HepG2 (cell line): ENCODE data around the gene ATP8A2. TPM values are rescaled to one million over a fixed set of nuclear protein-coding genes. Genes with fewer than 3 reads are reported as not detected.

Source experiments
- ATAC-seq: fragments of 200-7000 bp; cut with Tn5 transposase; 3 replicates; pipeline ENCODE4 v1.9.1; 2020; ENCODE audit warnings: mild to moderate bottlenecking, moderate library complexity
- BruUV-seq: library from RNA; stranded (reverse); fragments of 400-500 nt; replicated peaks from 2 replicates; lab custom pipeline; 2021; lab: Mats Ljungman, UMichigan
- CTCF ChIA-PET: fragments of 300-600 bp; formaldehyde crosslinking; extraction: SDS; loops from one replicate; lab custom pipeline; 2021; ENCODE audit warnings: low total read pairs, inconsistent platforms, low intra/inter-chr PET ratio; lab: Yijun Ruan, JAX
- POLR2A ChIA-PET: fragments of 350-600 bp; sonication (Branson Sonifier 250); formaldehyde crosslinking; loops from one replicate; lab custom pipeline; 2020; ENCODE audit warnings: antibody characterized with exemption, inconsistent platforms; lab: Yijun Ruan, JAX
- DNase-seq: peaks from one replicate; pipeline ENCODE4 v3.0.0-alpha.2; 2015; ENCODE audit warnings: low spot score
- FAIRE-seq: peaks from 3 replicates; lab custom pipeline; 2011; peaks lifted over from hg19 to GRCh38; lab: Jason Lieb, UNC
- H2AFZ ChIP-seq: one replicate; pipeline ENCODE4 v1.6.1; 2011; ENCODE audit warnings: low read length, inconsistent platforms
- H3K27ac ChIP-seq: fragments of 300-600 bp; 3 replicates; pipeline ENCODE4 v1.8.0; 2011; ENCODE audit warnings: mixed run types, mild to moderate bottlenecking, mixed read lengths, low read length, inconsistent platforms; ENCODE audit not compliant: insufficient read depth; ENCODE audit errors: extremely low read length
- H3K27me3 ChIP-seq, 2 experiments: fragments of 200-600 bp in 1 of 2; 2 replicates in 1 of 2; 3 replicates in 1 of 2; pipeline versions ENCODE4 v1.6.0 to v1.8.0; 2011; ENCODE audit warnings: low read length in 2 of 2, mild to moderate bottlenecking in 2 of 2, moderate library complexity in 2 of 2, inconsistent platforms in 1 of 2; ENCODE audit not compliant: insufficient read depth in 2 of 2, control insufficient read depth in 1 of 2
- H3K36me3 ChIP-seq, 2 experiments: fragments of 200-600 bp in 1 of 2; replicated peaks in 1 of 2; 2 replicates in 1 of 2; 3 replicates in 1 of 2; pipeline versions ENCODE4 v1.5.1 to v1.8.0; 2011; ENCODE audit warnings: low read length in 2 of 2, inconsistent platforms in 1 of 2; ENCODE audit not compliant: insufficient read depth in 2 of 2, control insufficient read depth in 1 of 2
- H3K4me1 ChIP-seq: 2 replicates; pipeline ENCODE4 v1.5.1; 2012; ENCODE audit warnings: low read length, inconsistent platforms; ENCODE audit not compliant: insufficient read depth
- H3K4me2 ChIP-seq: 2 replicates; pipeline ENCODE4 v1.6.0; 2011; ENCODE audit warnings: low read depth, low read length, inconsistent platforms
- H3K4me3 ChIP-seq, 3 experiments: fragments of 200-600 bp in 1 of 3; sonication (generic), shearing (Covaris generic) in 1 of 3; replicated peaks in 1 of 3; 2 replicates each; pipeline ENCODE4 v1.5.1; 2011 to 2016; ENCODE audit warnings: low read length in 3 of 3, inconsistent platforms in 2 of 3, low read depth in 2 of 3, mild to moderate bottlenecking in 2 of 3, control low read depth in 1 of 3, mixed read lengths in 1 of 3; ENCODE audit not compliant: insufficient read depth in 1 of 3
- H3K79me2 ChIP-seq: one replicate; pipeline ENCODE4 v1.6.1; 2011; ENCODE audit warnings: low read length, inconsistent platforms; ENCODE audit not compliant: insufficient read depth
- H3K9ac ChIP-seq: 2 replicates; pipeline ENCODE4 v1.6.0; 2011; ENCODE audit warnings: mild to moderate bottlenecking, low read depth, low read length, inconsistent platforms; ENCODE audit not compliant: insufficient read depth
- H3K9me3 ChIP-seq: 2 replicates; pipeline ENCODE4 v1.5.1; 2012; ENCODE audit warnings: mild to moderate bottlenecking, low read length
- H4K20me1 ChIP-seq: 2 replicates; pipeline ENCODE4 v1.6.0; 2011; ENCODE audit warnings: inconsistent platforms, mild to moderate bottlenecking, low read length, moderate library complexity; ENCODE audit not compliant: insufficient read depth
- CHCHD3 ChIP-seq: sonication (generic); formaldehyde crosslinking; IDR thresholded peaks from 2 replicates; pipeline ENCODE4 v1.8.0; 2022; ENCODE audit warnings: mild to moderate bottlenecking, missing genetic modification reagents, moderate library complexity
- FOXP4 ChIP-seq: sonication (generic); formaldehyde crosslinking; IDR thresholded peaks from 2 replicates; pipeline ENCODE4 v1.4.0; 2020; ENCODE audit warnings: missing genetic modification reagents
- MIER2 ChIP-seq: IDR thresholded peaks from 2 replicates; pipeline ENCODE4 v1.6.1; 2016; ENCODE audit warnings: missing biosample characterization, missing genetic modification reagents
- NFE2L2 ChIP-seq: fragments of 150-350 bp; IDR thresholded peaks from 2 replicates; pipeline ENCODE4 v1.6.1; 2014; ENCODE audit warnings: low read length
- PHF8 ChIP-seq: sonication (generic); formaldehyde crosslinking; IDR thresholded peaks from 2 replicates; pipeline ENCODE4 v1.5.0; 2020; ENCODE audit warnings: missing genetic modification reagents
- UBTF ChIP-seq: sonication (generic); formaldehyde crosslinking; IDR thresholded peaks from 2 replicates; pipeline ENCODE4 v1.4.0; 2020; ENCODE audit warnings: mild to moderate bottlenecking, missing genetic modification reagents
- ZBED4 ChIP-seq: sonication (generic); formaldehyde crosslinking; IDR thresholded peaks from 2 replicates; pipeline ENCODE4 v1.4.0; 2020; ENCODE audit warnings: missing genetic modification reagents, borderline replicate concordance
- ZMAT3 ChIP-seq: sonication (generic); formaldehyde crosslinking; conservative IDR thresholded peaks from 2 replicates; pipeline ENCODE4 v1.7.0; 2021; ENCODE audit warnings: missing genetic modification reagents
- ZNF143 ChIP-seq: sonication (generic); formaldehyde crosslinking; IDR thresholded peaks from 2 replicates; pipeline ENCODE4 v1.4.0; 2020; ENCODE audit warnings: missing genetic modification reagents
- ZNF431 ChIP-seq: sonication (generic); formaldehyde crosslinking; IDR thresholded peaks from 2 replicates; pipeline ENCODE4 v1.9.0; 2022; ENCODE audit warnings: missing genetic modification reagents, low read depth, mild to moderate bottlenecking, borderline replicate concordance
- ZNF784 ChIP-seq: sonication (generic); formaldehyde crosslinking; IDR thresholded peaks from 2 replicates; pipeline ENCODE4 v1.5.1; 2020; ENCODE audit warnings: missing genetic modification reagents, mild to moderate bottlenecking, borderline replicate concordance
- WGBS: methylation state at CpG from one replicate; pipeline ENCODE4 v1.1.6; 2017; ENCODE audit warnings: low lambda C conversion rate; 5-methylcytosine and 5-hydroxymethylcytosine counted together
- in situ Hi-C: cut with HindIII; loops from 2 replicates; pipeline ENCODE4 v1.10.0; 2017; ENCODE audit warnings: low pct_unique_long_range_greater_than_20kb; ENCODE audit not compliant: extremely low pct_ligation_motif_present
- intact Hi-C: fragments of 100-400 bp; cut with micrococcal nuclease; formaldehyde crosslinking; loops from one replicate; pipeline ENCODE4 v1.10.0; 2022; ENCODE audit not compliant: unreplicated experiment
- polyA plus RNA-seq, 8 experiments: library from polyadenylated mRNA; depleted of rRNA in 3 of 8; stranded (reverse) in 7 of 8; unstranded in 1 of 8; fragments of >200 nt; fragmentation: Illumina TruSeq in 4 of 8; extraction: Trizol in 4 of 8; gene quantifications; 2 replicates each; pipeline versions ENCODE4 v1.2.1 to v1.2.3, GENCODE V29; 2011 to 2016; ENCODE audit warnings: low read depth in 4 of 8, missing spikeins in 1 of 8, mixed read lengths in 1 of 8; ENCODE audit not compliant: insufficient read depth in 1 of 8
- total RNA-seq, 5 experiments: library from RNA; depleted of rRNA; stranded (reverse); fragments of >200 nt; fragmentation: Illumina TruSeq; extraction: Trizol; gene quantifications; 2 replicates each; pipeline ENCODE4 v1.2.3, GENCODE V29; 2016; ENCODE audit warnings: low read depth in 1 of 5

Gene ATP8A2
- total and polyA plus RNA-seq, 2 of the 13 experiments (the other 11 are each of a cell fraction or from before 2014, with no cell fraction given) = 0.09 TPM; not detected in 1

- ChIA-PET CTCF (no interaction called here), POLR2A (no interaction called here)
- no TSS peak for BruUV-seq
- no peak for ATAC-seq
- 0 out of 5 replicates have a peak, but pooled peaks cover 0 to 3% of the 10 kb centered on the region in 2 experiments for H3K27me3 ChIP-seq
- WGBS = 40% methylated on average over 5 of the region's 5 CpGs
- in situ Hi-C loops (no loop called here), intact Hi-C loops (no loop called here)
- no peak overlapping the region for H3K9ac ChIP-seq
- no peaks in the 10 kb centered on the region for H3K36me3 ChIP-seq
- DNase-seq = no peak
- no peak overlapping the region for H2AFZ ChIP-seq
- no peak overlapping the region for H3K4me3 ChIP-seq
- no peak overlapping the region for H3K4me2 ChIP-seq
- H4K20me1 ChIP-seq = no peaks in the 10 kb centered on the region
- H3K4me1 ChIP-seq = no peaks in the 10 kb centered on the region
- no peak overlapping the region for H3K27ac ChIP-seq
- no peaks in the 10 kb centered on the region for H3K9me3 ChIP-seq
- no peak for FAIRE-seq
- no peaks in the 10 kb centered on the region for H3K79me2 ChIP-seq
- no peak for TF ChIP-seq PHF8 (CRISPR knock-in tag)
- no peak for TF ChIP-seq ZMAT3 (CRISPR knock-in tag)
- TF ChIP-seq UBTF (CRISPR knock-in tag) = no peak
- TF ChIP-seq ZNF431 (CRISPR knock-in tag) = no peak
- TF ChIP-seq FOXP4 = no peak
- TF ChIP-seq CHCHD3 = no peak
- no peak for TF ChIP-seq MIER2
- TF ChIP-seq ZNF143 (CRISPR knock-in tag) = no peak
- no peak for TF ChIP-seq ZNF784 (CRISPR knock-in tag)
- TF ChIP-seq NFE2L2 = no peak
- TF ChIP-seq ZBED4 (CRISPR knock-in tag) = no peak
Observed at GRCh38 chr13:25679936-25680335, 308.2 kb downstream of the ATP8A2 start.
